ENCODE results near the gene NFKB1. TPM values are rescaled to one million over a fixed set of nuclear protein-coding genes. Genes with fewer than 3 reads are reported as not detected.

Gene NFKB1
- polyA plus RNA-seq, 1 donor from 2014 or later, result 8.6 TPM

DNA sequence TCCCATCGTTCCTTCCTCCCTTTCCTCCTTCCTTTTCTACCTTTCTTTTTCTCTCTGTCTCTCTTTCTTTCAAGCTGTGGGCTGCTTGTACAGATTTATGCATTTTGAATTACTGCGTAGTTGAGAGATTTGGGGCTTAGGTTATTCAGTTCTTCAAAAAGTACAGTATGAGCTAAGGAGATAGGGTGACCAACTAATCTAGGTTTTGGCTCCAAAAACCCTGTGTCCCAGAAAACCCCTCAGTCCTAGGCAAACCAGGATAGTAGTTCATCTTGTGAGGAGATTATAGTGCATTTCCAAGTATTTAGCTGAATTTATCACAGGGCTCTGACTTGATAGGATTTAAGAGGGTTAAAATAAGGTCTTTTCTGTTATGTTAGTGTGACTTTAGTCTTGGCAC lies 64.5 kb downstream of the NFKB1 start:
- Histone ChIP-seq H3K27me3 (ENCODE audit: insufficient read depth, low read depth, low read length) (no peaks in the 10 kb centered on the region), H3K9ac (ENCODE audit: low read length) (no peak overlapping the region), H3K36me3 (ENCODE audit: insufficient read depth, low read length) (no peaks in the 10 kb centered on the region), H3K4me2 (ENCODE audit: low read length) (no peak overlapping the region), H3F3A (ENCODE audit: insufficient read depth, low read length, poor library complexity, severe bottlenecking) (no peaks in the 10 kb centered on the region), H3K27ac (ENCODE audit: low read length) (no peak overlapping the region), H3K9me2 (ENCODE audit: insufficient read depth, low read length) (no peaks in the 10 kb centered on the region), H3K9me3 (ENCODE audit: low read length) (no peaks in the 10 kb centered on the region), H2AFZ (ENCODE audit: low read depth, low read length) (no peak overlapping the region), H3K4me3 (ENCODE audit: low read length) (no peak overlapping the region), H4K20me1 (ENCODE audit: insufficient read depth) (no peaks in the 10 kb centered on the region), H3K79me2 (replicated peaks; ENCODE audit: insufficient read depth, low read length) (no peaks in the 10 kb centered on the region)
- TF ChIP-seq, protein P1, sequence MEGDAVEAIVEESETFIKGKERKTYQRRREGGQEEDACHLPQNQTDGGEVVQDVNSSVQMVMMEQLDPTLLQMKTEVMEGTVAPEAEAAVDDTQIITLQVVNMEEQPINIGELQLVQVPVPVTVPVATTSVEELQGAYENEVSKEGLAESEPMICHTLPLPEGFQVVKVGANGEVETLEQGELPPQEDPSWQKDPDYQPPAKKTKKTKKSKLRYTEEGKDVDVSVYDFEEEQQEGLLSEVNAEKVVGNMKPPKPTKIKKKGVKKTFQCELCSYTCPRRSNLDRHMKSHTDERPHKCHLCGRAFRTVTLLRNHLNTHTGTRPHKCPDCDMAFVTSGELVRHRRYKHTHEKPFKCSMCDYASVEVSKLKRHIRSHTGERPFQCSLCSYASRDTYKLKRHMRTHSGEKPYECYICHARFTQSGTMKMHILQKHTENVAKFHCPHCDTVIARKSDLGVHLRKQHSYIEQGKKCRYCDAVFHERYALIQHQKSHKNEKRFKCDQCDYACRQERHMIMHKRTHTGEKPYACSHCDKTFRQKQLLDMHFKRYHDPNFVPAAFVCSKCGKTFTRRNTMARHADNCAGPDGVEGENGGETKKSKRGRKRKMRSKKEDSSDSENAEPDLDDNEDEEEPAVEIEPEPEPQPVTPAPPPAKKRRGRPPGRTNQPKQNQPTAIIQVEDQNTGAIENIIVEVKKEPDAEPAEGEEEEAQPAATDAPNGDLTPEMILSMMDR (IDR thresholded peaks at IDR 0.05; ENCODE audit: poor library complexity, severe bottlenecking), result no peak
- TF ChIP-seq MXI1 (conservative IDR thresholded peaks at IDR 0.05; ENCODE audit: poor library complexity, severe bottlenecking), result no peak
- TF ChIP-seq POLR2AphosphoS5 (IDR thresholded peaks at IDR 0.05), result no peak
- TF ChIP-seq EZH2 (IDR thresholded peaks at IDR 0.05; ENCODE audit: borderline replicate concordance, insufficient read depth, low read length, poor library complexity, severe bottlenecking), result no peak
- TF ChIP-seq, protein P2, sequence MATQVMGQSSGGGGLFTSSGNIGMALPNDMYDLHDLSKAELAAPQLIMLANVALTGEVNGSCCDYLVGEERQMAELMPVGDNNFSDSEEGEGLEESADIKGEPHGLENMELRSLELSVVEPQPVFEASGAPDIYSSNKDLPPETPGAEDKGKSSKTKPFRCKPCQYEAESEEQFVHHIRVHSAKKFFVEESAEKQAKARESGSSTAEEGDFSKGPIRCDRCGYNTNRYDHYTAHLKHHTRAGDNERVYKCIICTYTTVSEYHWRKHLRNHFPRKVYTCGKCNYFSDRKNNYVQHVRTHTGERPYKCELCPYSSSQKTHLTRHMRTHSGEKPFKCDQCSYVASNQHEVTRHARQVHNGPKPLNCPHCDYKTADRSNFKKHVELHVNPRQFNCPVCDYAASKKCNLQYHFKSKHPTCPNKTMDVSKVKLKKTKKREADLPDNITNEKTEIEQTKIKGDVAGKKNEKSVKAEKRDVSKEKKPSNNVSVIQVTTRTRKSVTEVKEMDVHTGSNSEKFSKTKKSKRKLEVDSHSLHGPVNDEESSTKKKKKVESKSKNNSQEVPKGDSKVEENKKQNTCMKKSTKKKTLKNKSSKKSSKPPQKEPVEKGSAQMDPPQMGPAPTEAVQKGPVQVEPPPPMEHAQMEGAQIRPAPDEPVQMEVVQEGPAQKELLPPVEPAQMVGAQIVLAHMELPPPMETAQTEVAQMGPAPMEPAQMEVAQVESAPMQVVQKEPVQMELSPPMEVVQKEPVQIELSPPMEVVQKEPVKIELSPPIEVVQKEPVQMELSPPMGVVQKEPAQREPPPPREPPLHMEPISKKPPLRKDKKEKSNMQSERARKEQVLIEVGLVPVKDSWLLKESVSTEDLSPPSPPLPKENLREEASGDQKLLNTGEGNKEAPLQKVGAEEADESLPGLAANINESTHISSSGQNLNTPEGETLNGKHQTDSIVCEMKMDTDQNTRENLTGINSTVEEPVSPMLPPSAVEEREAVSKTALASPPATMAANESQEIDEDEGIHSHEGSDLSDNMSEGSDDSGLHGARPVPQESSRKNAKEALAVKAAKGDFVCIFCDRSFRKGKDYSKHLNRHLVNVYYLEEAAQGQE (IDR thresholded peaks at IDR 0.05; ENCODE audit: borderline replicate concordance), result no peak
- no peak for TF ChIP-seq TAF1 (IDR thresholded peaks at IDR 0.05; ENCODE audit: low read depth)
- no peak for TF ChIP-seq EP300 (conservative IDR thresholded peaks at IDR 0.05; ENCODE audit: poor library complexity, severe bottlenecking)
- no peak for TF ChIP-seq SMC3 (conservative IDR thresholded peaks at IDR 0.05; ENCODE audit: poor library complexity)
- TF ChIP-seq RAD21 (conservative IDR thresholded peaks at IDR 0.05), result no peak

DNA sequence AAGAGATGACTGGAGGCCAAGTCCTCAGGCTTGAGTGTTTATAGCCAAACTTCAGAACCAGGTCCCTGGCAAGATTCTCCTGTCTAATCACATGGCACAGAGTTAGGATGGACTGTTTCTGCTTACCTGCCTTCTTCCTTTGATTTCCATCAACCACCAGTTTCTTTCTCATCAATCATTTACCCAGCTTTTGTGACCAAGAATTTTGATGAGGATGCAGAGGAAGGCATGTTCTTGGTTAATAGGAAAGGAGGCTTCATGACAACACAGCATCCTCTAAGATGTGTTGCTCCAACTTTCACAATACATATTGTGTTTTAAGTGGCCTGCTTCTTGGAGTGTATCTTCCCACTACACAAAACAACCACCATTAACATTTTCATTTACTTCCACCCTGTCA lies 65.3 kb downstream of the NFKB1 start:
- Histone ChIP-seq H3K27me3 (ENCODE audit: insufficient read depth, low read depth, low read length) (no peaks in the 10 kb centered on the region), H3K27ac (ENCODE audit: low read length) (no peak overlapping the region), H3K79me2 (replicated peaks; ENCODE audit: insufficient read depth, low read length) (no peaks in the 10 kb centered on the region), H3K36me3 (ENCODE audit: insufficient read depth, low read length) (no peaks in the 10 kb centered on the region), H4K20me1 (ENCODE audit: insufficient read depth) (no peaks in the 10 kb centered on the region), H2AFZ (ENCODE audit: low read depth, low read length) (no peak overlapping the region), H3F3A (ENCODE audit: insufficient read depth, low read length, poor library complexity, severe bottlenecking) (no peaks in the 10 kb centered on the region), H3K9me2 (ENCODE audit: insufficient read depth, low read length) (no peaks in the 10 kb centered on the region), H3K4me3 (ENCODE audit: low read length) (no peak overlapping the region), H3K9me3 (ENCODE audit: low read length) (no peaks in the 10 kb centered on the region), H3K9ac (ENCODE audit: low read length) (no peak overlapping the region), H3K4me2 (ENCODE audit: low read length) (no peak overlapping the region)
- TF ChIP-seq TAF1 (IDR thresholded peaks at IDR 0.05; ENCODE audit: low read depth) (no peak), RAD21 (conservative IDR thresholded peaks at IDR 0.05) (no peak), MXI1 (conservative IDR thresholded peaks at IDR 0.05; ENCODE audit: poor library complexity, severe bottlenecking) (no peak)

DNA sequence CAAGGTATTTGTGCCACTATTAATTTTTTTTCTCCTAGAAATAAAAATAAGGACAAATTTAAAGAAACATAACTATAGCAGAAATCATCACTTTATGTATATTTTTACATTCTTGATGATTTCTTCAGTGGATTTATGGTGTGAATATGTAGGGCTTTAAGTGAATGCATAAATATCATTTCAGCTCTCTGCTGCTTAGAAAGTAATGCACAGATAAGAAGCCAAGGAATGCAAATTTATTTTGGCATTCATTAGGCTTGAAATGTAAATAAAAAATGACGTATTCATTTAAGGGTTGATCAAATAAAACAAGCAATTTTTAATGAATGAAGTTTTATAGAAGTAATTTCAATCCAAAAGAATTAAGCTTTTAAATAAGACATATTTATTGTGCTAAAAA lies 66.3 kb downstream of the NFKB1 start:
- Histone ChIP-seq H3K4me3 (ENCODE audit: low read length) (no peak overlapping the region), H3K9ac (ENCODE audit: low read length) (no peak overlapping the region), H2AFZ (ENCODE audit: low read depth, low read length) (no peak overlapping the region), H4K20me1 (ENCODE audit: insufficient read depth) (no peaks in the 10 kb centered on the region), H3K27me3 (ENCODE audit: insufficient read depth, low read depth, low read length) (no peaks in the 10 kb centered on the region), H3K9me2 (ENCODE audit: insufficient read depth, low read length) (no peaks in the 10 kb centered on the region), H3K9me3 (ENCODE audit: low read length) (no peaks in the 10 kb centered on the region), H3K36me3 (ENCODE audit: insufficient read depth, low read length) (no peaks in the 10 kb centered on the region), H3K27ac (ENCODE audit: low read length) (no peak overlapping the region), H3K79me2 (replicated peaks; ENCODE audit: insufficient read depth, low read length) (no peaks in the 10 kb centered on the region), H3K4me2 (ENCODE audit: low read length) (no peak overlapping the region), H3F3A (ENCODE audit: insufficient read depth, low read length, poor library complexity, severe bottlenecking) (no peaks in the 10 kb centered on the region)
- TF ChIP-seq, protein P2 (IDR thresholded peaks at IDR 0.05; ENCODE audit: borderline replicate concordance), result no peak
- TF ChIP-seq SMC3 (conservative IDR thresholded peaks at IDR 0.05; ENCODE audit: poor library complexity), result no peak
- TF ChIP-seq POLR2AphosphoS5 (IDR thresholded peaks at IDR 0.05), result no peak
- no peak for TF ChIP-seq TAF1 (IDR thresholded peaks at IDR 0.05; ENCODE audit: low read depth)
- TF ChIP-seq MXI1 (conservative IDR thresholded peaks at IDR 0.05; ENCODE audit: poor library complexity, severe bottlenecking), result no peak
- no peak for TF ChIP-seq RAD21 (conservative IDR thresholded peaks at IDR 0.05)
- no peak for TF ChIP-seq EZH2 (IDR thresholded peaks at IDR 0.05; ENCODE audit: borderline replicate concordance, insufficient read depth, low read length, poor library complexity, severe bottlenecking)
- no peak for TF ChIP-seq EP300 (conservative IDR thresholded peaks at IDR 0.05; ENCODE audit: poor library complexity, severe bottlenecking)
